ENCODE results near the gene KCTD5.

KCTD5 gene

GRCh38 chr16:2698103-2698870 lies 16.0 kb downstream of the KCTD5 start:
- no peak for DNase-seq

- DNase-seq = no peak
These were observed 16.8 kb downstream of the KCTD5 start for GRCh38 chr16:2698965-2699750.

- no peak for DNase-seq
These were observed 17.7 kb downstream of the KCTD5 start for GRCh38 chr16:2699791-2700600.

DNA sequence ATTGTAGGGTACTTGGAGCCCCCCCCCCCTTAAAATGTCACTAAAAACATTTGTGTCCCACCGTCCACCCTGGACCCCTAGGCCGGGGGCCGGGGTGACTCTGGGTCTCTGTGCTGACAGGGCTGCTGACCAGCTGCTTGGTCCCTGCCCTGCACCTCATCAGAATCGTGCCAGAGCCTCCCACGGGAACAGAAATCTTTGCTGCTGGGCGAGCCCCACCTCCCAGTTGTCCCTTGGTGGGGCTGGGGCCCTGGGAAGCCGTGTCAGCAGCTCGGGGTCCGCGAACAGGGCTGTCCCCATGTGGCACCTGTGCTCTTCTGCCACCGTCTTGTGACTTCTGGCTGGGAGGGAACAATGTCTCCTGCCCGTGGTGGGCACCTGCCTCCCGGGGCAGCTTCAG lies 18.5 kb downstream of the KCTD5 start:
- DNase-seq = no peak

- DNase-seq = no peak
These were observed 18.9 kb downstream of the KCTD5 start for GRCh38 chr16:2701272-2701671.

GRCh38 chr16:2701713-2702437 lies 19.6 kb downstream of the KCTD5 start:
- no peak for DNase-seq

DNA sequence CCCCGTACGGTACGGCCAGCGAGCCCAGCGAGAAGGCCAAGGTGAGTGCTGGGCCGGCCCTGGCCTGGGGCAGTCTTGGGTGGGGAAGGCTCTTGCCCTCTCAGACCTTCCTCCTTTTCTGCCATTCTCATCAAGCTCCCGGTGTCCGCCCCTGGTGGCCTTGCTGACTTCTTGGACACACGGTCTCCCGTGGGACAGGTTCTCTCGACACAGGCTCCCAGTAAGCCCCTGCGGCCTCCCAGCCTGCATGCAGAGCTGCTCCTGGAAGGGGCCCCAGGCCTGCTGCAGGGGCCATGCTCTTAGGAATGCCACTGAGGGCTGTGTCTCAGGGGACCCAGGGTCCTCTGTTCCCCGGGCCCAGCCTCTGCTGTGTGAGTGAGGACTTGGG lies 20.1 kb downstream of the KCTD5 start:
- no peak for DNase-seq

GRCh38 chr16:2702871-2703745 lies 20.8 kb downstream of the KCTD5 start:
- no peak for DNase-seq

- no peak for DNase-seq
These were observed 22.1 kb downstream of the KCTD5 start for GRCh38 chr16:2704166-2704982.

GRCh38 chr16:2704983-2705275 lies 22.6 kb downstream of the KCTD5 start:
- no peak for DNase-seq

DNA sequence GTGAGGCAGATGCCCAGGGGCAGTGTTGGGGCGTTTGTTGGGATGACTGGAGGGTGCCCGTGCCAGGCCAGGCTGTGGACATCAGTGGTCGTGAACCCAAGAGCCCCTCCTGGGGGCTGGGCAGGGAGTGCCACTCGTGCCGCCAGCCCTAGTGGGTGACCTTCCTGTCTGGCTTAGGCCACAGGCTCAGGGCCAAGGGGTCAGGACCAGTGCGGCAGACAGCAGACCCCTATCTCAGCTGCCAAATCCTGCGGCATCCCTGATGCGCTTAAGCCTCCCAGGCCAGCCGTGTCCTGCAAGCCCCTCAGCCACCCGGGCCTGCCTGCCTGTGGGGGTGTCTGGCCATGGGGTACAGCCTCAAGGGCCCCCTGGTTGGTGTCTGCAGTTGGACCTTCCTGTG lies 23.0 kb downstream of the KCTD5 start:
- DNase-seq = no peak

DNA sequence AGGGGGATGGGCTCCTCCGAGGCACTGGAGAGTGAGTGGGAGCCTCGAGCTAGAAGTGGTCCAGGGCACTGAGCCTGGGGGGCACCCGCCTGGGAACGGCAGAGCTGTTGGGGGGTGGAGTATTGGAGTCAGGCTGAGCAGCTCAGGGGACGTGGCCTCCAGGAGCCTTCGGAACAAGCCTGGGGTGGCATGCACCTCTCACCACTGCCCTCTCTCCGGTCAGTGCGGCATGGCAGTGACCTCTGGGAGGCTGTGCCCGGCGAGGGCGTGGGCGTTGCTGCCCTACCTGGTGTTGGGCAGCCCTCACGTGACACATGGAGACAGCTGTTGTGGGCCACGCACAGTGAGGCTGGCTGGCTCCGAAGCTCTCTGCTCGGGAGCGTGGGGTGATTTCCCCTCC lies 23.8 kb downstream of the KCTD5 start:
- no peak for DNase-seq

GRCh38 chr16:2706611-2707311 lies 24.4 kb downstream of the KCTD5 start:
- no peak for DNase-seq

DNA sequence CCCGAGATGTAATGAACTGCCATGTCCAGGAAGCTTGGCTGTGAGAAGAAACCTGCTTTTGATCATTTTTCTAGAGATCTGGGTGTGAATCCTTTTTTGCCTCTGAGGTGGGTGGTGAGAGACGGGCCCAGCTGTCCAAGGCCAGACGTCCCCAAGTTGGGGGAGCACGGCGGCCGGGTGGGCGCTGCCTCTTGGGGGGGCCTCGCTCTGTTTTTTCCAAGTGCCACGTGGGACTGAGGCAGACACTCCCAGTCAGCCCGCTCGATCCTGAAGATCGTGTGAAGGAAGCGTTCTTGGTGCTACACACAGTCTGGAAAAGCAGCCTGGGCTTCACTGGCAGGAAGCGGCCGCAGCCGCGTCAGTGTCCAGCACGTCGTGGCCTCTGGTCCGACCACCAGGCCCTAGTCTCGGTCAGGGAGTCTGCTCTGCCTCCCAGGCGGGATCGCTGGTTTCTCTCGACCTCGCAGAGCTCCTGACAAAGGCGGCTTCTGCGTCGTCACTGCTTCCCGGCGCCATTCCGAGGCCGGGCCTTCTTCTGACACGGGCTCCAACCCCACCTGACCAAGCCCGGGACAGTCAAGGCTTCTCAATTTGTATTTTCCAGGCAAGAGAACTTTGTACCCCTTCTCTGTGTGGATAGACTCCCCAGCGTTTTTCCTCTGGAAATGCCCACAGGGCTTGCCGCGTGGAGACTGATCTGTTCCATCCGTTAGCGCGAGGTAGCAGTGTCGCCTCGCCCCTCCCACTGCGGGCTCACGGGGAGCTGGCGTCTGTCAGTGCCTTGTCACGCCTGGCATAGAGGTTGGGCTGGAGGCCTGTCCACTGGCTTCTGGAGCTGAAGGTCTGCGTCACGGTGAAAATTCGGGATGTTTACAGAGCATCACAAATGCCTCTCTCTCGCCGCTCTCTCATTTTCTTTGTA lies 25.3 kb downstream of the KCTD5 start:
- no peak for DNase-seq

DNA sequence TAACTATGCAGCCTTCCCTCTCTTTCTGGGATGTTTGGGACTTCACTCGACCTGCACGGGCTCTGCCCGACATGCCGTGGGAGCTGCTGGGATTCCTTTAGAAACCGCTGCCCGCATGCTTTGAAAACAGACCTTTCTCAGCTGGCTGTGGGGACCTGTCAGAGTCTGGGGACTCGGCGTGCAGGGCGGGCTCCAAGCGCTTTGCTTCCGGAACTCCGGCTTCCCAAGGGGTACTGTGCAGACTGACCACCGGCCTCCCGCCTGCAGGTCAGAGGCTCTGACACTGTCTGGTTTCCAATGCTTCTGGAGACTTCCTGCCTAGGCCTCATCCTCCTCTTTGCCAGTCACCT lies 25.9 kb downstream of the KCTD5 start:
- DNase-seq = no peak

DNA sequence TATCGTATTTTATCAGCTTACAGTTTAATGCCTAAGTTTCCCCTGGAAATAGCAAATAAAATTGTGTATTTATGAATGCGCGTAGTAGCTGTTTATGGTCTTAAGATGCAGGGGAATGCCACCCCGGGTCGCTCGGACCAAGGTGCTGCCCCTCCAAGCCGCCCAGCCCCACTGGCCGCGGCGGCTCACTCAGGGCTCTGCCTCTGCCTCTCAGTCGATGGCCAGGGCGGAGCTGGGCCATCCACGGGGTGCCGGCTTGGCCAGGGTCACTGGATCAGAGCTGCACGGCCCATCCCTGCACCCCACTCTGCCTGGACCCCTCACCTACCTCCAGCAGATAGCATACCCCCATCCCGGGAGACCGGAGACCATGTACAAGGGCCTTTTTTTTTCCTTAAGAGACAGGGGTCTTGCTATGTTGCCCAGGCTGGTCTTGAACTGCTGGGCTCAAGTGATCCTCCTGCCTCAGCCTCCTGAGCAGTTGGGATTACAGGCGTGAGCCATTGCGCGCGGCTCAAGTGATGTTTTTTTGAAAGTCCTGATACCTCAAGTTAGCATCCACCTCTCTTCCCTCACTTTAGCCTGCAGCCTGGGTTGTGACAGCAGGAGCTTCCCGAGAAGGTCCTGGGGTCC lies 26.7 kb downstream of the KCTD5 start:
- no peak for DNase-seq

DNA sequence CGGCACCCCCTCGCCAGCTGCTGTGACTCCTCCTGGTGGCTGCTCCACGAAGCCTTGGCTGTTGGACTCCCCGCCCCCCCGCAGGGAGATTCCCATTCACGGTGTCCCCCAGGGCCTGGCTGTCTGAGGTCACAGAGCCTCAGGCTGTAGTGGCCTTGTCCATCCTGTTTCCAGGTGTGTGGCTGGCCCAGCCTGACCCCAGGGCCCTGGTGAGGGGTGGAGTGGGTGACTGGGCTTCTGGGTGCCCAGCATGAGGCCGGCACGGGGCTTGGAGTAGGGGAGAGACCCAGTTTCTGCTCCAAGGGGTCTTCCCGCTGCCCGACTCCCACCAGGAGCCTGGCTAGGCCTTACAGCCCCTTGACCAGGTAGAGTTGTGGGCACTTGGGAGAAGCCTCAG lies 27.3 kb downstream of the KCTD5 start:
- no peak for DNase-seq

DNA sequence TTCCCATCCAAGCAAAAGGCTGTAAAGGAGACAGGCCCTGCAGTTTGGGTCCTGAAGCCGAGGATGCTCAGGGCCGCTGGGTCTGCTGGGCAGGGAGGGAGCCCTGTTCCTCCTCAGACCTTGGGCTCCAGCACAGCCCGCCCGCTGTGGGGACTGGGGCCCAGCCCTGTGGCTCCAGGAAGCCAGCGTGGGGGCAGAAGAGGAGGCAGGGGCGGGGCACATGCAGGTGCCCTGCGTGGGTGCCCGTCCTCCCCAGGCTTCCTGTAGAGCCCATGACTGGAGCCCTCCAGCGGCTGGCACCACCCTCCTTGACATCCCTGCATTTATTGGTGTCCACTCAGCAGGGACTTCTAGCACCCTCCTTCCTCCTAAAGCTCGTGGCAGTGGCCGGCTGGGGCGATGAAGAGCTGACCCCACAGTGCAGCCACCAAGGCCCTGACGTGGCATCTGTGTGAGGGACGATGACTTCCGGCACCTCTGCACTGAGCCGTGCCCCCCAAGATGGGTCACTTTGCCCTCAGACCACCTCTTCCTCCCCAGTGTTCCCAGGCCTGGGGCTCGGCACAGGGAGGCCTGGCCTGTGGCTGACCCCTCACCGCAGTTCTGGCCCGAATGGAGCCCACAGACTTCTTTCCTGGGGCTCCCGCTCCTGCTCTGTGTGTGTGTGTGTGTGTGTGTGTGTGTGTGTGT lies 27.8 kb downstream of the KCTD5 start:
- DNase-seq = no peak
